HG02938 (cell line): ENCODE results near the gene AIP.
"Not testable (repeated sequence)": the region's sequence is repeated elsewhere in the genome, so short reads cannot be mapped to it uniquely, and the experiment has no call there.

Source experiments
- ATAC-seq: cut with Tn5 transposase; IDR thresholded peaks from one replicate; pipeline ENCODE4 v1.9.1; 2021; ENCODE audit warnings: mild to moderate bottlenecking, moderate library complexity; ENCODE audit not compliant: unreplicated experiment

AIP gene

GRCh38 chr11:67448220-67448609 is 34.6 kb upstream of the AIP start:
- no peak for ATAC-seq

- no peak for ATAC-seq
Measured at GRCh38 chr11:67449116-67449844, 33.5 kb upstream of the AIP start.

- no peak for ATAC-seq
Measured at GRCh38 chr11:67450796-67451657, 31.8 kb upstream of the AIP start.

GRCh38 chr11:67451658-67451976 is 31.2 kb upstream of the AIP start:
- no peak for ATAC-seq

GRCh38 chr11:67452141-67452952 is 30.5 kb upstream of the AIP start, which contains the start of gene GPR152:
GPR152 (minus strand) TSS chr11:67452729; CDS start chr11:67452724, 5 bp downstream.
- ATAC-seq, result no peak

GRCh38 chr11:67453816-67454732 is 28.8 kb upstream of the AIP start:
- ATAC-seq, result no peak

- ATAC-seq, result no peak
Measured at GRCh38 chr11:67455054-67455453, 27.8 kb upstream of the AIP start, which contains the start of gene CABP4. CABP4 (plus strand) TSS chr11:67455354; CDS start chr11:67455424, 70 bp downstream.

GRCh38 chr11:67456068-67456705 is 26.6 kb upstream of the AIP start:
- ATAC-seq, result no peak

- no peak for ATAC-seq
Measured at GRCh38 chr11:67457453-67457852, 25.4 kb upstream of the AIP start.

- ATAC-seq, result no peak
Measured at GRCh38 chr11:67458266-67458665, 24.6 kb upstream of the AIP start.

- ATAC-seq, result no peak
Measured at GRCh38 chr11:67463186-67463585, 19.6 kb upstream of the AIP start.

- no peak for ATAC-seq
Measured at GRCh38 chr11:67463680-67464410, 19.0 kb upstream of the AIP start.

GRCh38 chr11:67464411-67465188 is 18.2 kb upstream of the AIP start:
- peak; percentile 54 for ATAC-seq

- ATAC-seq, result no peak
Measured at GRCh38 chr11:67465189-67465510, 17.7 kb upstream of the AIP start.

GRCh38 chr11:67465530-67465929 is 17.3 kb upstream of the AIP start:
- ATAC-seq, result not testable (repeated sequence)

- ATAC-seq, result no peak
Measured at GRCh38 chr11:67466367-67466766, 16.5 kb upstream of the AIP start.

- no peak for ATAC-seq
Measured at GRCh38 chr11:67466962-67467771, 15.7 kb upstream of the AIP start.

- no peak for ATAC-seq
Measured at GRCh38 chr11:67468056-67468455, 14.8 kb upstream of the AIP start.
